ENCODE measurements around the gene CALML4.

Gene CALML4

GRCh38 chr15:68206711-68207151 is 1.6 kb upstream of the CALML4 start:
- H3K9ac ChIP-seq: no peak overlapping the region
- H3K4me3 ChIP-seq (IDR thresholded peaks at IDR 0.05; ENCODE audit: insufficient read depth, low read depth, low read length): no peak overlapping the region
- no peak overlapping the region for H2AFZ ChIP-seq (ENCODE audit: low read depth)
- H3K79me2 ChIP-seq (ENCODE audit: insufficient read depth, low read depth): no peaks in the 10 kb centered on the region; the same call in 1 of the 2 replicates
- no peak overlapping the region for H3K27ac ChIP-seq
- no peaks in the 10 kb centered on the region for H3K36me3 ChIP-seq (ENCODE audit: insufficient read depth)
- TF ChIP-seq, protein P1, sequence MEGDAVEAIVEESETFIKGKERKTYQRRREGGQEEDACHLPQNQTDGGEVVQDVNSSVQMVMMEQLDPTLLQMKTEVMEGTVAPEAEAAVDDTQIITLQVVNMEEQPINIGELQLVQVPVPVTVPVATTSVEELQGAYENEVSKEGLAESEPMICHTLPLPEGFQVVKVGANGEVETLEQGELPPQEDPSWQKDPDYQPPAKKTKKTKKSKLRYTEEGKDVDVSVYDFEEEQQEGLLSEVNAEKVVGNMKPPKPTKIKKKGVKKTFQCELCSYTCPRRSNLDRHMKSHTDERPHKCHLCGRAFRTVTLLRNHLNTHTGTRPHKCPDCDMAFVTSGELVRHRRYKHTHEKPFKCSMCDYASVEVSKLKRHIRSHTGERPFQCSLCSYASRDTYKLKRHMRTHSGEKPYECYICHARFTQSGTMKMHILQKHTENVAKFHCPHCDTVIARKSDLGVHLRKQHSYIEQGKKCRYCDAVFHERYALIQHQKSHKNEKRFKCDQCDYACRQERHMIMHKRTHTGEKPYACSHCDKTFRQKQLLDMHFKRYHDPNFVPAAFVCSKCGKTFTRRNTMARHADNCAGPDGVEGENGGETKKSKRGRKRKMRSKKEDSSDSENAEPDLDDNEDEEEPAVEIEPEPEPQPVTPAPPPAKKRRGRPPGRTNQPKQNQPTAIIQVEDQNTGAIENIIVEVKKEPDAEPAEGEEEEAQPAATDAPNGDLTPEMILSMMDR (conservative IDR thresholded peaks at IDR 0.05; ENCODE audit: low read depth, low read length): no peak
- no peaks in the 10 kb centered on the region for H4K20me1 ChIP-seq (ENCODE audit: insufficient read depth)
- H3K4me1 ChIP-seq (ENCODE audit: low read depth, poor library complexity, severe bottlenecking): no peaks in the 10 kb centered on the region
- no peaks in the 10 kb centered on the region for H3K27me3 ChIP-seq (ENCODE audit: insufficient read depth, low read depth)
- no peak overlapping the region for H3K4me2 ChIP-seq

GRCh38 chr15:68205954-68206539 is 915 bp upstream of the CALML4 start:
- TF ChIP-seq, protein P1 (conservative IDR thresholded peaks at IDR 0.05; ENCODE audit: low read depth, low read length): no peak
- Histone ChIP-seq H3K4me3 (IDR thresholded peaks at IDR 0.05; ENCODE audit: insufficient read depth, low read depth, low read length) (no peak overlapping the region), H3K4me2 (no peak overlapping the region), H3K9ac (no peak overlapping the region), H3K4me1 (ENCODE audit: low read depth, poor library complexity, severe bottlenecking) (no peaks in the 10 kb centered on the region), H3K36me3 (ENCODE audit: insufficient read depth) (no peaks in the 10 kb centered on the region), H3K79me2 (ENCODE audit: insufficient read depth, low read depth) (no peaks in the 10 kb centered on the region; the same call in 1 of the 2 replicates), H3K27me3 (ENCODE audit: insufficient read depth, low read depth) (no peaks in the 10 kb centered on the region), H2AFZ (ENCODE audit: low read depth) (no peak overlapping the region), H4K20me1 (ENCODE audit: insufficient read depth) (no peaks in the 10 kb centered on the region), H3K27ac (no peak overlapping the region)

GRCh38 chr15:68205558-68205944 is 419 bp upstream of the CALML4 start:
- no peak overlapping the region for H2AFZ ChIP-seq (ENCODE audit: low read depth)
- no peaks in the 10 kb centered on the region for H4K20me1 ChIP-seq (ENCODE audit: insufficient read depth)
- H3K4me3 ChIP-seq (IDR thresholded peaks at IDR 0.05; ENCODE audit: insufficient read depth, low read depth, low read length): no peak overlapping the region
- no peaks in the 10 kb centered on the region; the same call in 1 of the 2 replicates for H3K79me2 ChIP-seq (ENCODE audit: insufficient read depth, low read depth)
- no peak overlapping the region for H3K4me2 ChIP-seq
- no peaks in the 10 kb centered on the region for H3K4me1 ChIP-seq (ENCODE audit: low read depth, poor library complexity, severe bottlenecking)
- TF ChIP-seq, protein P1 (conservative IDR thresholded peaks at IDR 0.05; ENCODE audit: low read depth, low read length): no peak
- no peaks in the 10 kb centered on the region for H3K36me3 ChIP-seq (ENCODE audit: insufficient read depth)
- H3K27ac ChIP-seq: no peak overlapping the region
- H3K27me3 ChIP-seq (ENCODE audit: insufficient read depth, low read depth): no peaks in the 10 kb centered on the region
- no peak overlapping the region for H3K9ac ChIP-seq

GRCh38 chr15:68204361-68204760 is 771 bp downstream of the CALML4 start:
- no peaks in the 10 kb centered on the region for H3K4me1 ChIP-seq (ENCODE audit: low read depth, poor library complexity, severe bottlenecking)
- H3K27me3 ChIP-seq (ENCODE audit: insufficient read depth, low read depth): no peaks in the 10 kb centered on the region
- no peak overlapping the region for H3K27ac ChIP-seq
- H3K4me3 ChIP-seq (IDR thresholded peaks at IDR 0.05; ENCODE audit: insufficient read depth, low read depth, low read length): no peak overlapping the region
- H3K36me3 ChIP-seq (ENCODE audit: insufficient read depth): no peaks in the 10 kb centered on the region
- no peak overlapping the region for H3K4me2 ChIP-seq
- TF ChIP-seq, protein P1 (conservative IDR thresholded peaks at IDR 0.05; ENCODE audit: low read depth, low read length): no peak
- H3K79me2 ChIP-seq (ENCODE audit: insufficient read depth, low read depth): no peaks in the 10 kb centered on the region; the same call in 1 of the 2 replicates
- no peaks in the 10 kb centered on the region for H4K20me1 ChIP-seq (ENCODE audit: insufficient read depth)
- H2AFZ ChIP-seq (ENCODE audit: low read depth): no peak overlapping the region
- no peak overlapping the region for H3K9ac ChIP-seq

Measured in KMS-11 (cell line).